ENCODE measurements around the gene SEMA5A. TPM values are rescaled to one million over a fixed set of nuclear protein-coding genes. Genes with fewer than 3 reads are reported as not detected.

The SEMA5A gene
- total and polyA plus RNA-seq, 2 of the 8 experiments (the other 6 are each of a cell fraction or from before 2014, with no cell fraction given): 5.3 to 8.9 TPM

DNA sequence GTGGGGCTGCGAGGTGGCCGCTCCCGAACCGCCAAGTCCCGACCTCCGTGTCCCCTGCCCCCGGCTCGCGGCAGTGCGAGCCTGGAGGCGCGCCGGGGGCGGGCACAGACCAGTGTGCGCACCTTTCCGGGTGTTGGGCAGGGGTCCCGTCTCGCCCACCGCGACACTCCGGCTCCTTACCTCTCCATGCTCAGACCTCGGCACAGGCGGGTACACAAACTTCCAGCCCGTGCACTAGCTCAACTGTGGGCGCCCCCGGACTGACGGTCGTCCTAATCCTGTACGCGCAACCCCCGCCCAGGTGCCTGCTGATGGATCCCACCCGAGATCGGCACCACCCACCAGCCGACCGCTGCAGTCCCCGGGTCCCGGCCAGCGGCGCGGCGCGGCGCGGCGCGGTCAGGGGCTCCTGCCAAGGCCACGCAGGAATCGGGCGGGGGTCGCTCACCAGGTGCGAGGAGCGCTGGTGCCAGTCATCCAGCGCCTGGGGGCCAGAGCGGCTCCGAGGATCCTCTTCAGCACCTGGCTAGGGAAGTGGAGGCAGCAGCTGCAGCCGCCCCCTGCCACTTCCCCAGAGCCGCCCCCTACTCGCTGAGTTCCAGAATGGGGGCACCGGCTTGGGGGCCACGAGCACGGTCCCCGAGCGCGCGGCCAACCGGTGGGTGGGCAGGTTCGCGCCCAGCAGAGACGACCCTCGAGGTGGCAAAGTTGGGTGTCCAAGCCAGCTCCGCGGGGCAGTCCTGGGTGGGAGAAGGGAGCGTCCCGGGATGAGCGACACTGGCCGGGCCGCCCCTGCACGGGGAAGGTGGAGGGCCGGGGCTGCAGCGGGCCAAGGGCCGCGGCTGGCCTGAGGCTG lies 511 bp downstream of the SEMA5A start:
- WGBS, 2 experiments (ENCODE audit: extremely low coverage in 1 of 2, insufficient coverage in 1 of 2, insufficient read length in 1 of 2, insufficient replicate concordance in 2 of 2, low coverage in 1 of 2, low lambda C conversion rate in 2 of 2, missing lambda C conversion rate in 1 of 2): 2% methylated on average over 42 of the region's 82 CpGs; no CpG with 5 or more reads in 1 of the 2 experiments
- H2BK20ac ChIP-seq (ENCODE audit: low read length): no peak overlapping the region
- H3K4me2 ChIP-seq (ENCODE audit: insufficient read depth in 1 of 2, low read depth in 2 of 2, low read length in 2 of 2): peak overlapping the region; percentile 65 to 100
- peaks cover 3 to 10% (median 7%) of the 10 kb centered on the region in 4 experiments for H3K36me3 ChIP-seq (ENCODE audit: control insufficient read depth in 2 of 4, insufficient read depth in 4 of 4, low read length in 3 of 4)
- no peak overlapping the region for H2BK12ac ChIP-seq (ENCODE audit: low read depth, low read length)
- H4K5ac ChIP-seq (ENCODE audit: insufficient read length, low read depth, low read length): no peak overlapping the region
- peak overlapping the region; percentile 97; the same call in 1 of the 2 replicates for H2AFZ ChIP-seq (ENCODE audit: low read length)
- H3K9me3 ChIP-seq (ENCODE audit: insufficient read depth in 2 of 2, low read depth in 1 of 2, low read length in 1 of 2): no peaks in the 10 kb centered on the region
- H3K23ac ChIP-seq (ENCODE audit: insufficient read length): no peak overlapping the region
- ChIA-PET POLR2A (ENCODE audit: partially characterized antibody) (no interaction called here), CTCF (ENCODE audit: partially characterized antibody) (interaction anchor here (0.6 to 2.2 kb wide), 7 partner anchors 9 to 1375 kb away, joined by 3 to 17 read pairs (median 4); no protein-coding TSS in a partner anchor)
- peaks cover 3 to 8% (median 4%) of the 10 kb centered on the region in 4 experiments; a peak in 6 of 7 replicates for H3K4me1 ChIP-seq (replicated peaks in 1 of 4; ENCODE audit: control insufficient read depth in 3 of 4, insufficient read depth in 4 of 4, low read length in 3 of 4)
- H4K8ac ChIP-seq (ENCODE audit: extremely low read depth, insufficient read depth, low read length): peak overlapping the region; percentile 92
- no peak overlapping the region for H3K27ac ChIP-seq (ENCODE audit: low read depth, low read length)
- DNase-seq (ENCODE audit: low read depth in 1 of 2, low spot score in 2 of 2) (no peak), FAIRE-seq (no peak)
- no peaks in the 10 kb centered on the region for H3K79me1 ChIP-seq (ENCODE audit: low read depth, low read length)
- no peak overlapping the region for H2AK5ac ChIP-seq (ENCODE audit: low read depth, low read length)
- H4K20me1 ChIP-seq (replicated peaks in 1 of 2; ENCODE audit: control insufficient read depth in 1 of 2, insufficient read depth in 2 of 2, low read length in 2 of 2): no peaks in the 10 kb centered on the region
- H3K56ac ChIP-seq (replicated peaks; ENCODE audit: insufficient read length, low read depth, low read length): peak overlapping the region; percentile 70
- no peak overlapping the region for H2BK15ac ChIP-seq (ENCODE audit: low read length)
- H3K4ac ChIP-seq (replicated peaks; ENCODE audit: insufficient read length, low read depth, low read length): no peak overlapping the region
- peak overlapping the region; percentile 71; the same call in 1 of the 2 replicates for H3K18ac ChIP-seq (ENCODE audit: extremely low read depth, low read length)
- peaks cover 12% of the 10 kb centered on the region for H3K23me2 ChIP-seq (ENCODE audit: low read depth, low read length)
- peak overlapping the region; percentile 59 to 88 (median 83) for H3K4me3 ChIP-seq (ENCODE audit: extremely low read depth in 1 of 4, insufficient read depth in 2 of 4, low read depth in 3 of 4, low read length in 4 of 4)
- no peak overlapping the region for H3K14ac ChIP-seq (ENCODE audit: insufficient read length)
- no peak overlapping the region for H2BK5ac ChIP-seq (ENCODE audit: low read depth, low read length)
- H3K27me3 ChIP-seq (replicated peaks in 1 of 4; ENCODE audit: control insufficient read depth in 3 of 4, extremely low read depth in 1 of 4, insufficient read depth in 3 of 4, low read length in 3 of 4): peaks cover 0 to 3% (median 0%) of the 10 kb centered on the region in 4 experiments; a peak in 2 of 7 replicates
- H4K91ac ChIP-seq (replicated peaks; ENCODE audit: insufficient read length, low read length): peak overlapping the region; percentile 47
- no peaks in the 10 kb centered on the region for H3K79me2 ChIP-seq (ENCODE audit: control insufficient read depth in 1 of 2, insufficient read depth in 2 of 2, low read length in 2 of 2)
- no peak overlapping the region for H2BK120ac ChIP-seq (replicated peaks; ENCODE audit: low read depth, low read length)
- peak overlapping the region; percentile 68 to 91 (median 84) for H3K9ac ChIP-seq (replicated peaks in 1 of 4; ENCODE audit: extremely low read depth in 1 of 4, low read depth in 3 of 4, low read length in 3 of 4)
- TF ChIP-seq POU5F1 (IDR thresholded peaks at IDR 0.05; ENCODE audit: low read depth, low read length): no peak
- TF ChIP-seq KDM1A (IDR thresholded peaks at IDR 0.05; ENCODE audit: borderline replicate concordance, low read length): no peak; the same call in 1 of the 2 replicates
- TF ChIP-seq RNF2 (IDR thresholded peaks at IDR 0.05; ENCODE audit: borderline replicate concordance, low read depth, low read length, missing control alignments, poor library complexity, severe bottlenecking): no peak
- TF ChIP-seq, protein P1, sequence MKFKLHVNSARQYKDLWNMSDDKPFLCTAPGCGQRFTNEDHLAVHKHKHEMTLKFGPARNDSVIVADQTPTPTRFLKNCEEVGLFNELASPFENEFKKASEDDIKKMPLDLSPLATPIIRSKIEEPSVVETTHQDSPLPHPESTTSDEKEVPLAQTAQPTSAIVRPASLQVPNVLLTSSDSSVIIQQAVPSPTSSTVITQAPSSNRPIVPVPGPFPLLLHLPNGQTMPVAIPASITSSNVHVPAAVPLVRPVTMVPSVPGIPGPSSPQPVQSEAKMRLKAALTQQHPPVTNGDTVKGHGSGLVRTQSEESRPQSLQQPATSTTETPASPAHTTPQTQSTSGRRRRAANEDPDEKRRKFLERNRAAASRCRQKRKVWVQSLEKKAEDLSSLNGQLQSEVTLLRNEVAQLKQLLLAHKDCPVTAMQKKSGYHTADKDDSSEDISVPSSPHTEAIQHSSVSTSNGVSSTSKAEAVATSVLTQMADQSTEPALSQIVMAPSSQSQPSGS (IDR thresholded peaks at IDR 0.05; ENCODE audit: low read length): no peak
- TF ChIP-seq CREB1 (IDR thresholded peaks at IDR 0.05): 0 out of 2 replicates have a peak, but pooled peaks have one; percentile 10
- TF ChIP-seq POLR2A (IDR thresholded peaks at IDR 0.05; ENCODE audit: control extremely low read depth in 1 of 2, low read depth in 2 of 2, low read length in 2 of 2): 0 out of 3 replicates have a peak, but pooled peaks of 1 of the 2 experiments have one; percentile 2
- peak; percentile 30; the same call in 1 of the 2 replicates for TF ChIP-seq SUZ12 (IDR thresholded peaks at IDR 0.05; ENCODE audit: low read length)
- no peak for TF ChIP-seq HDAC2 (IDR thresholded peaks at IDR 0.05; ENCODE audit: borderline replicate concordance in 1 of 2, low read depth in 2 of 2, low read length in 2 of 2)
- TF ChIP-seq TAF1 (IDR thresholded peaks at IDR 0.05; ENCODE audit: low read depth, low read length): 0 out of 2 replicates have a peak, but pooled peaks have one; percentile 6

Measured in H1 (cell line).